C4-2B (cell line): ENCODE results near the gene ARHGAP42.

Source experiments
- H3K27ac ChIP-seq: fragments of 450-650 bp; 2 replicates; pipeline ENCODE4 v1.5.1; 2017
- ZFX ChIP-seq: fragments of 450-650 bp; IDR thresholded peaks from 2 replicates; pipeline ENCODE4 v1.6.1; 2017
- TF ChIP-seq, protein P1 (sequence below): fragments of 450-650 bp; conservative IDR thresholded peaks from 2 replicates; pipeline ENCODE4 v1.5.1; 2017; ENCODE audit warnings: mild to moderate bottlenecking

Gene ARHGAP42

DNA sequence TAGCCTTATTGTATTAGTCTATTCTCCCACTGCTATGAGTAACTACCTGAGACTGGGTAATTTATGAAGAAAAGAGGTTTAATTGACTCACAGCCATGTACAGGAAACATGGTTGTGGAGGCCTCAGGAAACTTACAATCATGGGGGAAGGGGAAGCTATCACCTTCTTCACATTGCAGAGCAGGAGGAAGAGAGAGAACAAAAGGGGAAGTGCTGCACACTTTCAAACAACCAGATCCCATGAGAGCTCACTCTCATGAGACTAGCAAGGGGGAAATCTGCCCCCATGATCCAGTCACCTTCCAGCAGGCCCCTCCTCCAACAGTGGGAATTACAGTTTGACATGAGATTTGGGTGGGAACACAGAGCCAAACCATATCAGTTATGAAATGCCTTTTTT is 179.4 kb downstream of the ARHGAP42 start:
- no peak overlapping the region for H3K27ac ChIP-seq
- TF ChIP-seq ZFX: no peak
- TF ChIP-seq, protein P1, sequence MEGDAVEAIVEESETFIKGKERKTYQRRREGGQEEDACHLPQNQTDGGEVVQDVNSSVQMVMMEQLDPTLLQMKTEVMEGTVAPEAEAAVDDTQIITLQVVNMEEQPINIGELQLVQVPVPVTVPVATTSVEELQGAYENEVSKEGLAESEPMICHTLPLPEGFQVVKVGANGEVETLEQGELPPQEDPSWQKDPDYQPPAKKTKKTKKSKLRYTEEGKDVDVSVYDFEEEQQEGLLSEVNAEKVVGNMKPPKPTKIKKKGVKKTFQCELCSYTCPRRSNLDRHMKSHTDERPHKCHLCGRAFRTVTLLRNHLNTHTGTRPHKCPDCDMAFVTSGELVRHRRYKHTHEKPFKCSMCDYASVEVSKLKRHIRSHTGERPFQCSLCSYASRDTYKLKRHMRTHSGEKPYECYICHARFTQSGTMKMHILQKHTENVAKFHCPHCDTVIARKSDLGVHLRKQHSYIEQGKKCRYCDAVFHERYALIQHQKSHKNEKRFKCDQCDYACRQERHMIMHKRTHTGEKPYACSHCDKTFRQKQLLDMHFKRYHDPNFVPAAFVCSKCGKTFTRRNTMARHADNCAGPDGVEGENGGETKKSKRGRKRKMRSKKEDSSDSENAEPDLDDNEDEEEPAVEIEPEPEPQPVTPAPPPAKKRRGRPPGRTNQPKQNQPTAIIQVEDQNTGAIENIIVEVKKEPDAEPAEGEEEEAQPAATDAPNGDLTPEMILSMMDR: no peak

DNA sequence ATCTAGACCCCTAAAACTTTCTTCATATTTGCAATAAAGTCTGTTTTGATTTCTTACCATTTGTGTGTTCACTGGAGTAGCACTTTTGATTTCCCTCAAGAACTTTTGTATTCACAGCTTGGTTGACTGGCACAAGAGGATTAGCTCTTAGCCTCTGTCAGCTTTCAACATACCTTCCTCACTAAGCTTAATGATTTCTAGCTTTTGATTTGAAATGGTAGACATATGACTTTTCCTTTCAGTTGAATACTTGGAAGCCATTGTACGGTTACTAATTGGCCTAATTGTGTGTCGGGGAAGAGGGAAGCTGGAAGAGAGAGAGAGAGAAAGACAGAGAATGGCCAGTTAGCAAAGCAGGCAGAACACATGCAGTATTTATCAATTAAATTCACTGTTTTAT is 180.5 kb downstream of the ARHGAP42 start:
- no peak overlapping the region for H3K27ac ChIP-seq
- TF ChIP-seq, protein P1: no peak
- TF ChIP-seq ZFX: no peak

DNA sequence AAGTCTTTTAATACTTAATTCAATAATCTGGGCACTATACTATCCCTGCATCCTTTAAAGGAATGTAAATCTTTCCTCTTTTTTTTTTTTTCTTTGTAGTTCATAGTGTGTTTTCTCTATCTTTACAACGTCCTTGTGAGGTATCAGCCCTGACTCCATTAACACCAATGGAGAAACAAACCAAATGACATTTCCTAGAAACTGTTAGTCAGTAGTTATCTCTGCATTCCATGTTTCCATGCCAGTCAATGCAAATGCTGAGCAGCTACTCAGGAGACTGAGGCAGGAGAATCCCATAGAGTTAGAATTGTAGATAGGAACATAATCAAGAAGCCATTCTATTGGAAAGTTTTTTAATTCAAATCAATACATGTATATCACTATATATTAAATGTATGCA is 182.2 kb downstream of the ARHGAP42 start:
- TF ChIP-seq, protein P1: no peak
- no peak for TF ChIP-seq ZFX
- H3K27ac ChIP-seq: no peak overlapping the region

DNA sequence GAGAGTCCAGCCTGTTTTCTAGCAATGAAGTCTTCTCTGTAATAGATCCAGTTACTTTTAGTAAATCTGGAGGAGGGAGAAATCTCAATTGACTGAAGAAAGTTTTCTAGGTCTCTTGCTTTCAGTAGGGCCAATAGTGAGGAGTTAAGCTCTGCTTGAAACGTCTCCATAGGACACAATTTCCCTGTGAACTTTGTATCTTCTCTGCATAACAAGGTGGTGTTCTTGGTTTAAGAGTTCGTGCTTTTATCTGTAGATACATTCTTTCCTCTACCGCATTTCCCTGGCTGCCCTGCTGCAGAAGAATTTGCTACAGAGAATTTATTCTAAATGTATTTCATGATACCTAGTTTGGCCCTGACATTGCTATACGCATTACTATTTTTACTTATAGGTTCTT is 183.1 kb downstream of the ARHGAP42 start:
- H3K27ac ChIP-seq: no peak overlapping the region
- TF ChIP-seq, protein P1: no peak
- no peak for TF ChIP-seq ZFX

DNA sequence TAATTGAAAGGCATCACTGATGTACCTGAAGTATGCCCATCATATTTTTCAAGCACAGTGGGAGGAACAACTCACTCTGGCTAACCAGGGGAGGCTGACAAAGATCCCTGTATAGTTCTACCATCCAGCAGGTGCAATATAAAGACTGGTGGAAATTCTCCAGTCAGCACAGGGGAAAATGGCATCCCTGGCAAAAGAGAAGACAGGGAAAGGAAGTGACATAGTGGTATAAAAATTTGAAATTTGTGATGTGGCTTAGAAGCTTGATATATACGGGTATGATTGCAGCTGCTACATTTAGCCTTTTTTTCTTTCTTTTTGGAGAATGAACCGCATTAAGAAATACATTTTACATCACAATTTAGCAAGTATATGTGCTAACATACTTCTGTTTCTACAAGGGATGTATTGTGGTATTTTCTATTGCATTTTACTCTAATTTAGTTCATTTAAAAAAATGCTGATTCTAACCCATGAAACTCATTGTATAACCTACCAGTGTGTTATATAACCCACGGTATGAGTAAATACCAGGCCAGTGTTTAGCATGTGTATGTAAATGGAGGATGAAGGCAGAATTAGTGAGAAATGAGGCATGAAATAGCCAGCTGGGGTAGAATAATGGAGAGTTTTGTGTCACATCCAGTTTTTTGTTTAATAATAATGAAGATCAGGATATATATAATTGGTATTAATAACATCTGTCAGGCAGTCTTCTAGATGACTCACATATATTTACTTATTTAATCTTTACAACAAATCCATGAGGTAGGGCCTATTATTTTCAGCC is 186.1 kb downstream of the ARHGAP42 start:
- no peak overlapping the region for H3K27ac ChIP-seq
- no peak for TF ChIP-seq ZFX
- TF ChIP-seq, protein P1: no peak

DNA sequence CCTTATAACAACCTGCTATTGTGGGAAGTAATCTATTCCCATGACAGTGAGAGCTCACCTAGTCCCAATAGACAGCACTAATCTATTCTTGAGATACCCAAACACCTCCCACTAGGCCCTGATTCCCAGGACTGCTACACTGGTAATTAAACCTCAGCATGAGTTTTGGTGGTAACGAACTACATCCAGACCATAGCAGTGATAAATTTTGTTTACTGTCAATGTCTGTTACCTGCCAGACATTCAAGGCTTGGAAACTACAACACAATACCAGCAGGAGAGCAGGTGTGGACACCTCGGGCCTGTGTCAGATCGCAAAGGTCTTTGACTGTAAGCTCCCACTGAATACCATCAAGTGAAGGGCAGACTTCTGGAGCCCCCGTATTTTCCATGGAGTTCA is 187.1 kb downstream of the ARHGAP42 start:
- H3K27ac ChIP-seq: no peak overlapping the region
- TF ChIP-seq ZFX: no peak
- TF ChIP-seq, protein P1: no peak

DNA sequence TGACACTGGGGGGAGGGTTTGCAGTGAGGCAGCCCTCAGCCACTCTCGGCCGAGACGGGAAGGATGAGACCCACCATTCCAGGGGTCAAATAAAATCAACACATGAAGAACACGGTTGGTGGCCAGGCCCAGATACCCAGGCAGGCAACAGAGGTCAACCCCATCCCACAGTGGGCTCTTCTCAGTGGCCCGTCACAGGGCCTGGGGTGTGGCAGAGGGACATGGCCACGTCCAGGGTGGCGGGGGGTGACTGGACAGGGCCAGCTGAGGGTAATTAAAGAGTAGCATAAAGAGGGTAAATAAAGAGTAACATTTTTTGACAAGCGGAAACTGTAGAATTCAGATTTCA is 188.4 kb downstream of the ARHGAP42 start:
- H3K27ac ChIP-seq: no peak overlapping the region
- no peak for TF ChIP-seq ZFX
- TF ChIP-seq, protein P1: no peak
